Erythroblast (primary cell): ENCODE data around the gene FUBP1.
A peak's percentile ranks its signal among the peaks of the same experiment; 100 is the strongest.

Experiments
- GATA1 ChIP-seq: IDR thresholded peaks from 2 replicates; pipeline ENCODE4 v1.6.1; 2011; ENCODE audit warnings: low read depth, mild to moderate bottlenecking, control low read depth, low read length, moderate library complexity
- POLR2A ChIP-seq: IDR thresholded peaks from 2 replicates; pipeline ENCODE4 v1.6.1; 2011; ENCODE audit warnings: mild to moderate bottlenecking, low read length

DNA sequence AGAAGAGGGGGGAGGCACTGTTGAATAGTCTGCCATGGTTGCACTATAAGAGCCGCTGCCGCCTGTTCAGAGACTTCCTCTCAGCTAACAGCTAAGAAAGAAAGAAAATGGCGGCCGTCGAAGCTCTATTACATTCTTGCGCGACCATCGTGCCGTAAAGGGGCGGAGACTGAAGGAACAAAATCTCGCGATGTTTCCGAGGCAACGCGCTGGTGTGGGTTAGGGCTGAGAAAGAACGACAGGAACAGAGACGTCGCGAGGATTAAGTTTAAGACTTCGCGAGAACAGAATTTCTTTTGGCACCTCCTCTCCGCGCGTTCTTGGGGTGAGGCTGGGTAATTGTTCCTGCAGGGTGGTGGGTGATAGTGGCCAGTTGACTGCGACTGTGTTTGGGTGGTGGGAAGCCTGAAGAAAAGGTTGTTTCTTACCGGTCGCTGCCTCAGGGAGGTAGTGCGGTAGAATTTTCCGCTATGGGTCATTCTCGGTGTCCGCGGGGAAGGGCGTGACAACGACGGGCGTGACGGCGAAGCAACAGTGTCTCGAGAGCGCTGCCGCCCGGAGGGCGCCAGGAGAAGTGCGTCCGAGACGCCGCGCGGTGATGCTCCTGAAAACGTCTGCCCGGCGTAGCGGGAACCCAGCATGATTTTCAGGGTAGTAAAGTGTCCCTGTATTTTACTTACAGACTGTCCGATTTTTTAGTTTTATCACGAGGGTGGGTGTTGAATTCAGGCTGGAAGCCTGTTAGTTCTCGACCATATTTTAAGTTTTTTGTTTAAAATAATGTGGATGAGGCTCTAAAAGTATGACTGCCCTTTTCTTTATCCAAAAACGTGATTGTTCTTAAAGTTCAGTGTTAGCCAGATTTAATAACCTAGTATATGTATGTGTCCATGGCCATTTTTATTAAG, at the start of gene FUBP1:
- peak; percentile 96 for TF ChIP-seq POLR2A
- TF ChIP-seq GATA1: no peak
